WTC11 (cell line): ENCODE measurements around the gene NPSR1.
"Not testable (repeated sequence)": the region's sequence is repeated elsewhere in the genome, so short reads cannot be mapped to it uniquely, and the experiment has no call there.

ENCODE experiments used
- CREB1 ChIP-seq: sonication (generic); formaldehyde crosslinking; IDR thresholded peaks from 2 replicates; pipeline ENCODE4 v1.8.0; 2023; ENCODE audit warnings: mild to moderate bottlenecking, missing genetic modification reagents
- ESRRA ChIP-seq: sonication (generic); formaldehyde crosslinking; IDR thresholded peaks from 2 replicates; pipeline ENCODE4 v1.8.1; 2022; ENCODE audit warnings: mild to moderate bottlenecking, missing genetic modification reagents, borderline replicate concordance
- NFATC4 ChIP-seq: fragments of 250-450 bp; sonication (Bioruptor Pico); IDR thresholded peaks from 2 replicates; pipeline ENCODE4 v1.9.0; 2021; ENCODE audit warnings: mild to moderate bottlenecking
- SP1 ChIP-seq: sonication (generic); formaldehyde crosslinking; conservative IDR thresholded peaks from 2 replicates; pipeline ENCODE4 v1.8.1; 2022; ENCODE audit warnings: missing genetic modification reagents
- TEAD4 ChIP-seq: sonication (generic); formaldehyde crosslinking; IDR thresholded peaks from 2 replicates; pipeline ENCODE4 v1.8.0; 2022; ENCODE audit warnings: mild to moderate bottlenecking, missing genetic modification reagents
- TP53 ChIP-seq: sonication (generic); formaldehyde crosslinking; IDR thresholded peaks from 2 replicates; pipeline ENCODE4 v1.8.1; 2023; ENCODE audit warnings: mild to moderate bottlenecking, missing genetic modification reagents
- ZBTB43 ChIP-seq: sonication (generic); formaldehyde crosslinking; IDR thresholded peaks from 2 replicates; pipeline ENCODE4 v1.8.1; 2023; ENCODE audit warnings: mild to moderate bottlenecking, missing genetic modification reagents
- ZNF263 ChIP-seq: sonication (generic); formaldehyde crosslinking; IDR thresholded peaks from 2 replicates; pipeline ENCODE4 v1.8.1; 2022; ENCODE audit warnings: low read depth, mild to moderate bottlenecking, moderate library complexity, missing genetic modification reagents
- ZNF317 ChIP-seq: sonication (generic); formaldehyde crosslinking; IDR thresholded peaks from 2 replicates; pipeline ENCODE4 v1.8.1; 2023; ENCODE audit warnings: low read depth, mild to moderate bottlenecking, moderate library complexity, missing genetic modification reagents, borderline replicate concordance
- TF ChIP-seq, protein P1 (sequence below): sonication (generic); formaldehyde crosslinking; IDR thresholded peaks from 2 replicates; pipeline ENCODE4 v1.8.1; 2023; ENCODE audit warnings: mild to moderate bottlenecking, missing genetic modification reagents, moderate library complexity
- TF ChIP-seq, protein P2 (sequence below): fragments of 200-600 bp; IDR thresholded peaks from 2 replicates; pipeline ENCODE4 v1.8.0; 2022; ENCODE audit warnings: antibody characterized with exemption
- TF ChIP-seq, protein P3 (sequence below): sonication (generic); formaldehyde crosslinking; IDR thresholded peaks from 2 replicates; pipeline ENCODE4 v1.8.0; 2022; ENCODE audit warnings: mild to moderate bottlenecking, missing genetic modification reagents
- TF ChIP-seq, protein P4 (sequence below): sonication (generic); formaldehyde crosslinking; IDR thresholded peaks from 2 replicates; pipeline ENCODE4 v1.8.0; 2023; ENCODE audit warnings: missing genetic modification reagents
- TF ChIP-seq, protein P5 (sequence below): sonication (generic); formaldehyde crosslinking; IDR thresholded peaks from 2 replicates; pipeline ENCODE4 v1.8.0; 2022; ENCODE audit warnings: mild to moderate bottlenecking, missing genetic modification reagents

- TF ChIP-seq, protein P1, sequence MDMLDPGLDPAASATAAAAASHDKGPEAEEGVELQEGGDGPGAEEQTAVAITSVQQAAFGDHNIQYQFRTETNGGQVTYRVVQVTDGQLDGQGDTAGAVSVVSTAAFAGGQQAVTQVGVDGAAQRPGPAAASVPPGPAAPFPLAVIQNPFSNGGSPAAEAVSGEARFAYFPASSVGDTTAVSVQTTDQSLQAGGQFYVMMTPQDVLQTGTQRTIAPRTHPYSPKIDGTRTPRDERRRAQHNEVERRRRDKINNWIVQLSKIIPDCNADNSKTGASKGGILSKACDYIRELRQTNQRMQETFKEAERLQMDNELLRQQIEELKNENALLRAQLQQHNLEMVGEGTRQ (CRISPR knock-in tag): not testable (repeated sequence)
- TF ChIP-seq SP1, ZNF263, ZBTB43, CREB1, TP53, ZNF317, ESRRA, TEAD4, NFATC4 (CRISPR knock-in tag): not testable (repeated sequence)
- TF ChIP-seq, protein P2, sequence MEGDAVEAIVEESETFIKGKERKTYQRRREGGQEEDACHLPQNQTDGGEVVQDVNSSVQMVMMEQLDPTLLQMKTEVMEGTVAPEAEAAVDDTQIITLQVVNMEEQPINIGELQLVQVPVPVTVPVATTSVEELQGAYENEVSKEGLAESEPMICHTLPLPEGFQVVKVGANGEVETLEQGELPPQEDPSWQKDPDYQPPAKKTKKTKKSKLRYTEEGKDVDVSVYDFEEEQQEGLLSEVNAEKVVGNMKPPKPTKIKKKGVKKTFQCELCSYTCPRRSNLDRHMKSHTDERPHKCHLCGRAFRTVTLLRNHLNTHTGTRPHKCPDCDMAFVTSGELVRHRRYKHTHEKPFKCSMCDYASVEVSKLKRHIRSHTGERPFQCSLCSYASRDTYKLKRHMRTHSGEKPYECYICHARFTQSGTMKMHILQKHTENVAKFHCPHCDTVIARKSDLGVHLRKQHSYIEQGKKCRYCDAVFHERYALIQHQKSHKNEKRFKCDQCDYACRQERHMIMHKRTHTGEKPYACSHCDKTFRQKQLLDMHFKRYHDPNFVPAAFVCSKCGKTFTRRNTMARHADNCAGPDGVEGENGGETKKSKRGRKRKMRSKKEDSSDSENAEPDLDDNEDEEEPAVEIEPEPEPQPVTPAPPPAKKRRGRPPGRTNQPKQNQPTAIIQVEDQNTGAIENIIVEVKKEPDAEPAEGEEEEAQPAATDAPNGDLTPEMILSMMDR: not testable (repeated sequence)
- TF ChIP-seq, protein P3, sequence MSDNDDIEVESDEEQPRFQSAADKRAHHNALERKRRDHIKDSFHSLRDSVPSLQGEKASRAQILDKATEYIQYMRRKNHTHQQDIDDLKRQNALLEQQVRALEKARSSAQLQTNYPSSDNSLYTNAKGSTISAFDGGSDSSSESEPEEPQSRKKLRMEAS (CRISPR knock-in tag): not testable (repeated sequence)
- TF ChIP-seq, protein P4, sequence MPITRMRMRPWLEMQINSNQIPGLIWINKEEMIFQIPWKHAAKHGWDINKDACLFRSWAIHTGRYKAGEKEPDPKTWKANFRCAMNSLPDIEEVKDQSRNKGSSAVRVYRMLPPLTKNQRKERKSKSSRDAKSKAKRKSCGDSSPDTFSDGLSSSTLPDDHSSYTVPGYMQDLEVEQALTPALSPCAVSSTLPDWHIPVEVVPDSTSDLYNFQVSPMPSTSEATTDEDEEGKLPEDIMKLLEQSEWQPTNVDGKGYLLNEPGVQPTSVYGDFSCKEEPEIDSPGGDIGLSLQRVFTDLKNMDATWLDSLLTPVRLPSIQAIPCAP (CRISPR knock-in tag): not testable (repeated sequence)
- TF ChIP-seq, protein P5, sequence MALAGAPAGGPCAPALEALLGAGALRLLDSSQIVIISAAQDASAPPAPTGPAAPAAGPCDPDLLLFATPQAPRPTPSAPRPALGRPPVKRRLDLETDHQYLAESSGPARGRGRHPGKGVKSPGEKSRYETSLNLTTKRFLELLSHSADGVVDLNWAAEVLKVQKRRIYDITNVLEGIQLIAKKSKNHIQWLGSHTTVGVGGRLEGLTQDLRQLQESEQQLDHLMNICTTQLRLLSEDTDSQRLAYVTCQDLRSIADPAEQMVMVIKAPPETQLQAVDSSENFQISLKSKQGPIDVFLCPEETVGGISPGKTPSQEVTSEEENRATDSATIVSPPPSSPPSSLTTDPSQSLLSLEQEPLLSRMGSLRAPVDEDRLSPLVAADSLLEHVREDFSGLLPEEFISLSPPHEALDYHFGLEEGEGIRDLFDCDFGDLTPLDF (CRISPR knock-in tag): not testable (repeated sequence)
Measured at GRCh38 chr7:34883855-34884254, 225.8 kb downstream of the NPSR1 start.
